GM12801 (cell line): ENCODE results near the gene MPRIP.

Experiments
- CTCF ChIP-seq: IDR thresholded peaks from one replicate; pipeline ENCODE4 v1.5.1; 2011; ENCODE audit warnings: control low read depth; ENCODE audit not compliant: insufficient read length; ENCODE audit errors: extremely low read depth

The MPRIP gene

GRCh38 chr17:17110520-17110919, 68.3 kb downstream of the MPRIP start:
- TF ChIP-seq CTCF: no peak

DNA sequence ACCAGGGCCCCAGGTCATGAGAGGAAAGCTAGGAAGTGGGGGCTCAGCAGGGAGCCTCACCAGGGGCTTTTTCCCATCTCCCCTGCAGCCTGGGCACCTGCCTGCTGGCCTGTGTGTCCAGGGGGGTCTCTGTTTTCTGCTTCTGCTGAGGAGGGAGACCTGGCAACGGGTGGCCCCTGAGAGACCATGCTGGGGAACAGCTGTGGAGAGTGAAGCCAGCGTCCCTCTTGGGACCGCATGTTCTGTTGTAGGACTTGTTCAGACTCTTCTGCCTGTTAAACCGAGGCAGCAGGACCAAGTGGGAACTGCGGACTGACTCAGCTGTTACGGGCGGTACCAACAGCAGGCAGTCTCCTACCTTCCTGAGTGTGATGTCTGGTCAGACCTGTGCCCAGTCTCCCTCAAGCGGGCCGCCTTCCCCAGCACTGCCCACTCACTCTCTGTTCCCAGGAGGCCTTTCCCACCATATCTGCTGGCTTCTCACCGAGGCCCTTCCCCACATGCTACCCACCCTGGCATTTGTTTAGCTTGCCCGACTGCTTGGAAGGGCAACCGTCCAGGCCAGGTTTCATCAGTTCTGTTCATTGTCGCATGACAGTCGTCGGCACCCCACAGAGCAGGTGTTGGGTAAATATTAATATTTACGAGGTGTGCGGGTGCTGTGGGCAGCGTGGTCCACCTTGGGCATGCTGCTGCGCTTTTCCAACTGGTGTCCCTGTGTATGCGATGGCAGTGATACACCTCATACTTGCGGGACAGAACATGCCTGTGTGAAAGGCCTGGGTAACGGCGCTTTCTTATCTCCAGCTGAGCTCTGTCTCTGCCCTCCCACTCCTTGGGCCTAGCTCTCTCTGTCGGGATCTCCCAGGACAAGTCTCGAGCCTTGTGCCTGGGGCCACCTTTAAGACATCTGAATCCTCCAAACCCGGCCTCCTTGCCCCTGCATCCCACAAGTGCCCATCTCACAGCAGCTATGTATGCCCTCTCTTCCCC, 69.4 kb downstream of the MPRIP start:
- no peak for TF ChIP-seq CTCF

DNA sequence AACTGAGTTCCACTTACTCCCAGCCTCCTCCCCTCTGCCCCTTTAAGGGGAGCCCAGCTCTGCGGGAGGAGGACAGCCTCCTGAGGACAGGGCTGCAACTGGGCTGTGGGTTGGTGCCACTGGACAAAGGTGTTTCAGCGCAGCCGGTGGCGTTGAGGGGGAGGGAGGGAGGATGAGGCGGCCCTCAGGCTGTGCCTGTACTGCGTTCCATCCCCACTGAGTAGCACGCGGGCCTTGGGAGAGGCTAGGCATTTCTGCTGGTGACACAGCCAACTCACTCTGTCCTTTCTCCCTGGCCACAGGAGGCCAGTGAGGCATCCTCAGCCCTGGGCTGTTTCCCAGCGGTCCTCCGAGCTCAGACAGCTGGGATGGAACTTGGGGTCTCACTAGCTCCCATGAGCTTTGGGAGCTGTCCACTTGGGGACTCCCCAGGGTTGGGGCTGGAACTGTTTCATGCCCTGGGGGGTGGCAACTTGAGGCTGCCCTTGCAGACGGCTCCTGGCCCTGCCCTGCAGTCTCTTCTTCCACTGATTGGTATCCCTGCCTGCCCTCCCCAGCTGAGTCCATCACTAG, 70.5 kb downstream of the MPRIP start:
- no peak for TF ChIP-seq CTCF

DNA sequence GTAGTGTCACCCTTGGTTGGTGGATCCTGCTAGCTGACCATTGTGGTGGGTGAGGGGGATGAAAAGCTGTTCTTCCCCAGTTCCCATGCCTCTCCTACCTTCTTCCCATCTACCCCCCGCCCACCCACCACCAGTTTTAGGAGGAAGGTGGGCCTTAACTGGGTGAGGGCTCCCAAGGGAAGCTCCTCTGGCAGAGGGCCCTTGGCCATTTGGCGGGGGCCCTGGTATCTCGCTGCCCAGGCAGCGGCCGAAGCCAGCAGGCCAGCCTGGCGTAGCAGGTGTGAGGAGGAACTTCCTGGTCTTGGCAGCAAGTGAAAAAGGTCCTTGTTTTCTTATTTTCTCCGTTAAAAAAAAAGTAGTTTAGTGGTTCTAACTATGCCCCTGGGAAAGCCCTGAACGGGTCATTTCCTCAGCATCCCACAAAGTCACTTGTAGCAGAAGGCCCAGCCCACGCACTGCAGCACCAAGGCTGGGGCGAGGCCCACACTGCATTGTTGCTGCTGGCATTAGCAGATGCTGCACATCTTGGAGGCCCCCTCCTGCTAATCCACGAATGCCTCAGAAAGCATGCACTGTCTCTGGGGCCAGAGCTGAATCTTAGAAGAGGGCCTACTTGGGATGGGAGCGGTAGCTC, 72.5 kb downstream of the MPRIP start:
- TF ChIP-seq CTCF: no peak

- no peak for TF ChIP-seq CTCF
Observed at GRCh38 chr17:17115620-17116019, 73.4 kb downstream of the MPRIP start.

DNA sequence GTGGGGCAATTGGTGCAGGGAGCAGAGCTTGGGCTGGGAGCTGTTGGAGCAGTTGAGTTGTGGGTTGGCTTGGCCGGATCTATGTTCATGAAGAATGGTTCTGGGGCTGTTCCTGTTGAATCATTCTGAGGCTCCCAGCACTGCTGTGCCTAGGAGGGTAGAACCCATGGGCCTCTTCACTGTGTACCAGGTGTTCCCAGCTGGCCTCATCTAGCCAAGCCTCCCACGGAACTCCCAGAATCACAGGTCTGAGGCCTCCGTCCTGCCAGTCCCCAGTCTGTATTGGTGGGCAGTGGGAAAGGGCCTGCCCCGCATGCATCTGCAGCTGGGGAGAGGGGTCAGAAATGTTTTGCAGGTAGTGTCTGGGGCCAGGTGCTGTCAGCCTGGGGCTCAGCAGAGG, 74.1 kb downstream of the MPRIP start:
- no peak for TF ChIP-seq CTCF

GRCh38 chr17:17117923-17118322, 75.7 kb downstream of the MPRIP start:
- no peak for TF ChIP-seq CTCF
